ENCODE measurements around the gene UPK3BL1.
"Not testable (repeated sequence)": the region's sequence is repeated elsewhere in the genome, so short reads cannot be mapped to it uniquely, and the experiment has no call there.

DNA sequence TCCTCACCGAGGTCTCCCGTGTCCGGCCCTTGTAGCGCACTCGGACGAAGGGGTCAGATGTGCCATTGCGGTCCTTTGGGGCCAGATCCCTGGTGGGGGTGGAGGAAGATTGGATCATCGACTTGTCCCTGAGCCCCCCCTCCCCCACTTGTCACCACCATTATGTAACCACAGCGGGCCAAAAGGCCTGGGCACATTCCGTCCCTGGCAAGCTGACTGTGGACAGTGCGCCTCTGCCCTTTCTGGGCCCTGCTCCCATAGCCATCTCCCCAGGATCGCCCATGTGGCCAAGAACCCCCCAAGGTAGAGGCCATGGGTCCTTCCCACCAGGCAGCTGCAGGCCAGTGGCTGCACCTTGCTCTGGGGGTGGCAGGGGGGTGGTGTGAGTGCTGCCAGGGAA lies 40.3 kb downstream of the UPK3BL1 start:
- TF ChIP-seq, protein P1, sequence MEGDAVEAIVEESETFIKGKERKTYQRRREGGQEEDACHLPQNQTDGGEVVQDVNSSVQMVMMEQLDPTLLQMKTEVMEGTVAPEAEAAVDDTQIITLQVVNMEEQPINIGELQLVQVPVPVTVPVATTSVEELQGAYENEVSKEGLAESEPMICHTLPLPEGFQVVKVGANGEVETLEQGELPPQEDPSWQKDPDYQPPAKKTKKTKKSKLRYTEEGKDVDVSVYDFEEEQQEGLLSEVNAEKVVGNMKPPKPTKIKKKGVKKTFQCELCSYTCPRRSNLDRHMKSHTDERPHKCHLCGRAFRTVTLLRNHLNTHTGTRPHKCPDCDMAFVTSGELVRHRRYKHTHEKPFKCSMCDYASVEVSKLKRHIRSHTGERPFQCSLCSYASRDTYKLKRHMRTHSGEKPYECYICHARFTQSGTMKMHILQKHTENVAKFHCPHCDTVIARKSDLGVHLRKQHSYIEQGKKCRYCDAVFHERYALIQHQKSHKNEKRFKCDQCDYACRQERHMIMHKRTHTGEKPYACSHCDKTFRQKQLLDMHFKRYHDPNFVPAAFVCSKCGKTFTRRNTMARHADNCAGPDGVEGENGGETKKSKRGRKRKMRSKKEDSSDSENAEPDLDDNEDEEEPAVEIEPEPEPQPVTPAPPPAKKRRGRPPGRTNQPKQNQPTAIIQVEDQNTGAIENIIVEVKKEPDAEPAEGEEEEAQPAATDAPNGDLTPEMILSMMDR (IDR thresholded peaks at IDR 0.05; ENCODE audit: insufficient read depth, low read length, poor library complexity, severe bottlenecking): not testable (repeated sequence)
- TF ChIP-seq EZH2phosphoT487 (conservative IDR thresholded peaks at IDR 0.05; ENCODE audit: low read length): not testable (repeated sequence)

All from SU-DHL-6 (cell line).